Lung (tissue), 12 donors: ENCODE results near the gene PEX13. TPM values are rescaled to one million over a fixed set of nuclear protein-coding genes. Genes with fewer than 3 reads are reported as not detected.

Source experiments
- ATAC-seq: fragments of 200-7000 bp; cut with Tn5 transposase; one replicate; pipeline ENCODE4 v1.9.1; 2020; ENCODE audit warnings: moderate number of reproducible peaks; ENCODE audit not compliant: insufficient read depth, low FRiP score
- DNase-seq, 3 donors: peaks; one replicate each; pipeline ENCODE4 v3.0.0-alpha.2; 2013 to 2017
- H3K27ac ChIP-seq, 2 donors: one replicate each; pipeline ENCODE4 v1.5.1; 2013; ENCODE audit warnings: mild to moderate bottlenecking in 2 of 2, moderate library complexity in 2 of 2, control low read depth in 1 of 2, inconsistent platforms in 1 of 2, low read depth in 1 of 2, low read length in 1 of 2
- H3K27me3 ChIP-seq, 3 donors: one replicate each; pipeline ENCODE4 v1.5.1; 2013; ENCODE audit warnings: low read length in 2 of 3; ENCODE audit not compliant: control insufficient read depth in 3 of 3, insufficient read depth in 3 of 3
- H3K36me3 ChIP-seq, 4 donors: one replicate each; pipeline ENCODE4 v1.5.1; 2013; ENCODE audit warnings: low read length in 4 of 4, mild to moderate bottlenecking in 1 of 4, moderate library complexity in 1 of 4; ENCODE audit not compliant: control insufficient read depth in 4 of 4, insufficient read depth in 4 of 4
- H3K4me1 ChIP-seq, 5 donors: one replicate each; pipeline ENCODE4 v1.5.1; 2013; ENCODE audit warnings: low read length in 5 of 5, mild to moderate bottlenecking in 2 of 5, moderate library complexity in 1 of 5; ENCODE audit not compliant: control insufficient read depth in 5 of 5, insufficient read depth in 5 of 5
- H3K4me3 ChIP-seq: one replicate; pipeline ENCODE4 v1.5.1; 2013; ENCODE audit warnings: mild to moderate bottlenecking, control low read depth, moderate library complexity
- H3K9ac ChIP-seq, 2 donors: one replicate each; pipeline ENCODE4 v1.5.1; 2013; ENCODE audit warnings: low read length in 2 of 2, control low read depth in 1 of 2; ENCODE audit not compliant: insufficient read depth in 1 of 2
- H3K9me3 ChIP-seq, 4 donors: one replicate each; pipeline ENCODE4 v1.5.1; 2013; ENCODE audit warnings: low read length in 3 of 4, mild to moderate bottlenecking in 1 of 4, moderate library complexity in 1 of 4; ENCODE audit not compliant: control insufficient read depth in 4 of 4, insufficient read depth in 3 of 4
- WGBS, 2 donors: extraction: QIAGEN DNeasy Blood & Tissue Kit; methylation state at CpG; one replicate each; pipeline ENCODE4 v1.1.7; 2013; 5-methylcytosine and 5-hydroxymethylcytosine counted together
- polyA plus RNA-seq, 2 donors: library from polyadenylated mRNA; stranded (reverse); fragments of 200-250 nt; gene quantifications; one replicate each; pipeline ENCODE4 v1.2.1, GENCODE V29; 2013
- total RNA-seq, 2 donors: library from RNA; depleted of rRNA in 1 of 2; stranded (reverse); fragments of >200 nt in 1 of 2; gene quantifications; one replicate each; pipeline ENCODE4 v1.2.1, GENCODE V29; 2014 to 2021
- TF ChIP-seq, protein P1 (sequence below): IDR thresholded peaks from 2 replicates; pipeline ENCODE4 v1.5.1; 2012; ENCODE audit warnings: mild to moderate bottlenecking; ENCODE audit errors: control extremely low read depth, extremely low read depth
- donor health status: control.
- donor health status: control.
- donor health status: Bipolar disorder and iron deficiency.
- donor health status: healthy.
- donor health status: DM: yes; HTN: yes; CAD: no.

Gene PEX13
- total and polyA plus RNA-seq, 4 donors: 11.1 to 45.1 (median 17.3) TPM

DNA sequence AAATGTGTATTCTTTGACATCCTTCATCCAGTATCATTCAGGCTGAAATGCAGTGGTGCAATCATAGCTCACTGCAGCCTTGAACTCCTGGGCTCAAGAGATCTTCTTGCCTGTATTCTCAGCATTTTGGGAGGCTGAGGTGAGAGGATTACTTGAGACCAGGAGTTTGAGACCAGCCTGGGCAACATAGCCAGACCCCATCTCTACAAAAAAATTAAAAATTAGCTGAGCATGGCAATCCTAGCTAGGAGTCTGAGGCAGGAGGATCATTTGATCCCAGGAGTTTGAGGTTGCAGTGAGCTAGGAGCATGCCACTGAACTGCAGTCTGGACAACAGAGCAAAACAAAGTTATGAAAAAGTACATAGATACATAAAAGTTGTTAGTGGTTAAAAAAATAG, 72.3 kb downstream of the PEX13 start:
- DNase-seq (no peak), ATAC-seq (no peak)
- Histone ChIP-seq H3K27ac (no peak overlapping the region), H3K9ac (no peak overlapping the region), H3K4me3 (no peak overlapping the region), H3K36me3 (peaks cover 6 to 19% (median 14%) of the 10 kb centered on the region in 4 donors), H3K27me3 (no peaks in the 10 kb centered on the region), H3K4me1 (peaks cover 0 to 1% (median 0%) of the 10 kb centered on the region in 5 donors), H3K9me3 (no peaks in the 10 kb centered on the region)
- TF ChIP-seq, protein P1, sequence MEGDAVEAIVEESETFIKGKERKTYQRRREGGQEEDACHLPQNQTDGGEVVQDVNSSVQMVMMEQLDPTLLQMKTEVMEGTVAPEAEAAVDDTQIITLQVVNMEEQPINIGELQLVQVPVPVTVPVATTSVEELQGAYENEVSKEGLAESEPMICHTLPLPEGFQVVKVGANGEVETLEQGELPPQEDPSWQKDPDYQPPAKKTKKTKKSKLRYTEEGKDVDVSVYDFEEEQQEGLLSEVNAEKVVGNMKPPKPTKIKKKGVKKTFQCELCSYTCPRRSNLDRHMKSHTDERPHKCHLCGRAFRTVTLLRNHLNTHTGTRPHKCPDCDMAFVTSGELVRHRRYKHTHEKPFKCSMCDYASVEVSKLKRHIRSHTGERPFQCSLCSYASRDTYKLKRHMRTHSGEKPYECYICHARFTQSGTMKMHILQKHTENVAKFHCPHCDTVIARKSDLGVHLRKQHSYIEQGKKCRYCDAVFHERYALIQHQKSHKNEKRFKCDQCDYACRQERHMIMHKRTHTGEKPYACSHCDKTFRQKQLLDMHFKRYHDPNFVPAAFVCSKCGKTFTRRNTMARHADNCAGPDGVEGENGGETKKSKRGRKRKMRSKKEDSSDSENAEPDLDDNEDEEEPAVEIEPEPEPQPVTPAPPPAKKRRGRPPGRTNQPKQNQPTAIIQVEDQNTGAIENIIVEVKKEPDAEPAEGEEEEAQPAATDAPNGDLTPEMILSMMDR: no peak

DNA sequence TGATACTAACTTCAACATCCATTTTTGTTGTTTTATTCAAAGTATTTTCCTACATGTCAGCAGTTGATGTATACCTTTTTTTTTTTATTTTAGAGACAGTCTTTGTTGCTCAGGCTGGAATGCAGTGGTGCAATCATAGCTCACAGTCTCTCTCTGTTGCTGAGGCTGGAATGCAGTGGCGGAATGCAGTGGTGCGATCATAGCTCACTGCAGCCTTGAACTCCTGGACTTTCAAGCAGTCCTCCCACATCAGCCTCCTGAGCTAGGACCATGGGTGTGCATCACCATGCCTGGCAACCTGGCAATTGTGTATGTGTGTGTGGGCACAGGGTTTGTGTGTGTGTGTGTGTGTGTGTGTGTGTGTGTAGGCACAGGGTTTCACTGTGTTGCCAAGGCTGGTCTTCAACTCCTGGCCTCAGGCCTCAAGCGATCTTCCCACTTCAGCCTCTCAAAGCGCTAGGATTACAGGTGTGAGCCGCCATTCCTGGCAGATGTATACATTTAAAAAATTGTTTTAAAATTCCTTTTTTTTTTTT, 72.9 kb downstream of the PEX13 start:
- TF ChIP-seq, protein P1: no peak
- peaks cover 6 to 16% (median 14%) of the 10 kb centered on the region in 4 donors for H3K36me3 ChIP-seq
- ATAC-seq (no peak), DNase-seq (no peak)
- no peaks in the 10 kb centered on the region for H3K27me3 ChIP-seq
- 97 to 98% methylated on average over 5 of the region's 5 CpGs for WGBS, 2 donors
- H3K4me1 ChIP-seq: peaks cover 0 to 1% (median 0%) of the 10 kb centered on the region in 5 donors
- no peak overlapping the region for H3K27ac ChIP-seq
- H3K9me3 ChIP-seq: no peaks in the 10 kb centered on the region
- H3K4me3 ChIP-seq: no peak overlapping the region
- no peak overlapping the region for H3K9ac ChIP-seq

DNA sequence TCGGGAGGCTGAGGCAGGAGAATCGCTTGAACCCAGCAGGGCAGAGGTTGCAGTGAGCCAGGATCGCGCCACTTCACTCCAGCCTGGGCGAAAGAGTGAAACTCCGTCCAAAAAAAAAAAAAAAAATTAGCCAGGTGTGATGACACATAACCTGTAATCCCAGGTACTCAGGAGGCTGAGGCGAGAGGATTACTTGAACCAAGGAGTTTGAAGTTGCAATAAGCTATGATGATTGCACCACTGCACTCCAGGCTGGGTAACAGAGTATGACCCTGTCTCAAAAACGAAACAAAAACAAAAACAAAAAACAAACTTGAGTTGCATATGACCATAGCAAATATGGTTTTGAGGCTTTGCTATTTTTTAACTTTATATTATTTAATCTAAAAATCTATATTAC, 74.0 kb downstream of the PEX13 start:
- no peak overlapping the region for H3K9ac ChIP-seq
- no peaks in the 10 kb centered on the region for H3K9me3 ChIP-seq
- H3K36me3 ChIP-seq: peaks cover 6 to 14% (median 12%) of the 10 kb centered on the region in 4 donors
- WGBS, 2 donors: 96% methylated on average over 8 of the region's 8 CpGs
- H3K27me3 ChIP-seq: no peaks in the 10 kb centered on the region
- ATAC-seq (no peak), DNase-seq (no peak)
- TF ChIP-seq, protein P1: no peak
- no peak overlapping the region for H3K4me3 ChIP-seq
- H3K4me1 ChIP-seq: peaks cover 0 to 1% (median 0%) of the 10 kb centered on the region in 5 donors
- no peak overlapping the region for H3K27ac ChIP-seq

DNA sequence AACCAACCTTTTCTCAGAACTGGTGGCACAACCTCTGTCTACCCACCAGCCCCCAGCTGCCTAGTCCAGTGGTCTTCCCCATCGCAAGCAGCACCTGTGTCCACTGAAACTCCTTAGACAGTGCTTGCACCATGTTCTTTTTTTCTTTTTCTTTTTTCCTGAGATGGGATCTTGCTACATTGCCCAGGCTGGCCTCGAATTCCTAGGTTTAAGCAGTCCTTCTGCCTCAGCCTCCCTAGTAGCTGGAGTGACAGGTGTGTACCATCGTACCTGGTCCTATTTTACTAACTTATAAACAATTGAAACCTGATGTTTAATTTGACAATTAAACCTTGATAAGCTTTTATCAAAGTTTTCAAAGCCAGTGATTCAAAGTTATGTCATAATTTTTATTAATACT, 78.9 kb downstream of the PEX13 start:
- Histone ChIP-seq H3K9ac (no peak overlapping the region), H3K4me1 (peaks cover 0 to 1% (median 0%) of the 10 kb centered on the region in 5 donors), H3K9me3 (no peaks in the 10 kb centered on the region), H3K27ac (no peak overlapping the region), H3K36me3 (peaks cover 0 to 8% (median 2%) of the 10 kb centered on the region in 4 donors), H3K4me3 (no peak overlapping the region), H3K27me3 (no peaks in the 10 kb centered on the region)
- ATAC-seq: no peak
- TF ChIP-seq, protein P1: no peak
- DNase-seq: no peak
- WGBS, 2 donors: 97 to 99% methylated on average over 3 of the region's 3 CpGs
